Adipose tissue (tissue), 3 donors: ENCODE data around the gene OR51E1. TPM values are rescaled to one million over a fixed set of nuclear protein-coding genes. Genes with fewer than 3 reads are reported as not detected.

Source experiments
- H3K27ac ChIP-seq: one replicate; pipeline ENCODE4 v1.5.1; 2013; ENCODE audit warnings: low read depth, low read length
- WGBS, 3 donors: extraction: QIAGEN DNeasy Blood & Tissue Kit; methylation state at CpG; one replicate each; pipeline ENCODE4 v1.1.7; 2013; 5-methylcytosine and 5-hydroxymethylcytosine counted together
- polyA plus RNA-seq, 3 donors: library from polyadenylated mRNA; stranded (reverse); fragments of 200-250 nt; gene quantifications; one replicate each; pipeline ENCODE4 v1.2.3, GENCODE V29; 2013
- donor health status: healthy with polysubstance abuse.
- donor health status: Bipolar disorder and iron deficiency.
- donor health status: healthy.

The OR51E1 gene
- 1 to 10 TPM in 2 of 3 donors, under 1 TPM in 1; 0.16 to 2.7 (median 1.2) TPM for polyA plus RNA-seq

- no peak within 1 kb of the TSS for H3K27ac ChIP-seq
- WGBS, 3 donors, result 73 to 76% (median 75%) methylated on average over 3 of the region's 3 CpGs
Observed at GRCh38 chr11:4643682-4644081, at the start of gene OR51E1. OR51E1 (plus strand) TSS chr11:4643982; CDS start chr11:4652527, 8,545 bp downstream.

- 89 to 94% (median 90%) methylated on average over 4 of the region's 4 CpGs for WGBS, 3 donors
- H3K27ac ChIP-seq, result no peak overlapping the region
Observed at GRCh38 chr11:4605057-4605456, 38.7 kb upstream of the OR51E1 start.

- 33 to 35% (median 33%) methylated on average over 1 of the region's 1 CpG for WGBS, 3 donors
- H3K27ac ChIP-seq, result no peak overlapping the region
Observed at GRCh38 chr11:4606231-4607015, 37.4 kb upstream of the OR51E1 start.

GRCh38 chr11:4607096-4607495, 36.7 kb upstream of the OR51E1 start:
- 27 to 31% (median 29%) methylated on average over 6 of the region's 6 CpGs for WGBS, 3 donors
- no peak overlapping the region for H3K27ac ChIP-seq

- WGBS, 3 donors, result 4 to 5% (median 4%) methylated on average over 41 to 43 of the region's 43 CpGs
- H3K27ac ChIP-seq, result peak within 1 kb of the TSS; percentile 61
Observed at GRCh38 chr11:4607781-4608666, 35.8 kb upstream of the OR51E1 start, which contains the start of gene TRIM68. TRIM68 (minus strand) TSS chr11:4608231; CDS start chr11:4605504, 2,727 bp downstream.

GRCh38 chr11:4610258-4610935, 33.4 kb upstream of the OR51E1 start:
- H3K27ac ChIP-seq, result no peak overlapping the region

GRCh38 chr11:4611986-4612385, 31.8 kb upstream of the OR51E1 start:
- H3K27ac ChIP-seq, result no peak overlapping the region
- WGBS, 3 donors, result 90 to 97% (median 92%) methylated on average over 2 of the region's 2 CpGs

More at GRCh38 chr11:4610258-4610935, 33.4 kb upstream of the OR51E1 start:
- 8 to 36% (median 15%) methylated on average over 3 of the region's 3 CpGs for WGBS, 3 donors

GRCh38 chr11:4615856-4616444, 27.8 kb upstream of the OR51E1 start:
- H3K27ac ChIP-seq, result no peak overlapping the region

- 72 to 80% (median 74%) methylated on average over 9 of the region's 9 CpGs for WGBS, 3 donors
- no peak overlapping the region for H3K27ac ChIP-seq
Observed at GRCh38 chr11:4619514-4619913, 24.3 kb upstream of the OR51E1 start.

- 40 to 48% (median 43%) methylated on average over 15 of the region's 15 CpGs for WGBS, 3 donors
- H3K27ac ChIP-seq, result no peak overlapping the region
Observed at GRCh38 chr11:4626207-4627099, 17.3 kb upstream of the OR51E1 start.

GRCh38 chr11:4636136-4636535, 7.6 kb upstream of the OR51E1 start:
- WGBS, 3 donors, result 63 to 71% (median 65%) methylated on average over 2 of the region's 2 CpGs

GRCh38 chr11:4636962-4637661, 6.7 kb upstream of the OR51E1 start, which contains the start of gene OR51D1:
OR51D1 (plus strand) TSS chr11:4637477; CDS start chr11:4639791, 2,314 bp downstream.
- WGBS, 3 donors, result 28 to 33% (median 32%) methylated on average over 21 of the region's 21 CpGs

More at GRCh38 chr11:4636136-4636535, 7.6 kb upstream of the OR51E1 start:
- no peak overlapping the region for H3K27ac ChIP-seq

GRCh38 chr11:4637662-4638047, 6.1 kb upstream of the OR51E1 start:
- no peak overlapping the region for H3K27ac ChIP-seq
- WGBS, 3 donors, result 74 to 86% (median 80%) methylated on average over 3 of the region's 3 CpGs

More at GRCh38 chr11:4636962-4637661, 6.7 kb upstream of the OR51E1 start, which contains the start of gene OR51D1:
- H3K27ac ChIP-seq, result no peak within 1 kb of the TSS

- 83 to 95% (median 89%) methylated on average over 6 of the region's 6 CpGs for WGBS, 3 donors
- H3K27ac ChIP-seq, result no peak overlapping the region
Observed at GRCh38 chr11:4639931-4640330, 3.9 kb upstream of the OR51E1 start.

GRCh38 chr11:4641501-4641900, 2.3 kb upstream of the OR51E1 start:
- 80 to 88% (median 84%) methylated on average over 7 of the region's 7 CpGs for WGBS, 3 donors

GRCh38 chr11:4642043-4642442, 1.7 kb upstream of the OR51E1 start:
- 63 to 80% (median 65%) methylated on average over 7 of the region's 7 CpGs for WGBS, 3 donors
- no peak overlapping the region for H3K27ac ChIP-seq

More at GRCh38 chr11:4641501-4641900, 2.3 kb upstream of the OR51E1 start:
- no peak overlapping the region for H3K27ac ChIP-seq
